ENCODE results near the gene TMEM38A.
"Not testable (repeated sequence)": the region's sequence is repeated elsewhere in the genome, so short reads cannot be mapped to it uniquely, and the experiment has no call there.

TMEM38A gene

GRCh38 chr19:16638666-16639065 lies 22.3 kb upstream of the TMEM38A start:
- DNase-seq = no peak

- no peak for DNase-seq
These were observed 20.0 kb upstream of the TMEM38A start for GRCh38 chr19:16640951-16641350.

GRCh38 chr19:16641695-16642094 lies 19.2 kb upstream of the TMEM38A start:
- DNase-seq = no peak

GRCh38 chr19:16645140-16645539 lies 15.8 kb upstream of the TMEM38A start:
- no peak for DNase-seq

GRCh38 chr19:16649734-16650133 lies 11.2 kb upstream of the TMEM38A start:
- no peak for DNase-seq

GRCh38 chr19:16650821-16651220 lies 10.1 kb upstream of the TMEM38A start:
- DNase-seq = no peak

- not testable (repeated sequence) for DNase-seq
These were observed 9.3 kb upstream of the TMEM38A start for GRCh38 chr19:16651421-16652188.

- no peak for DNase-seq
These were observed 8.1 kb upstream of the TMEM38A start for GRCh38 chr19:16652854-16653253.

- DNase-seq = no peak
These were observed 6.8 kb upstream of the TMEM38A start for GRCh38 chr19:16654140-16654539.

GRCh38 chr19:16654627-16655026 lies 6.3 kb upstream of the TMEM38A start:
- no peak for DNase-seq

- DNase-seq = no peak
These were observed 5.2 kb upstream of the TMEM38A start for GRCh38 chr19:16655727-16656126.

- no peak for DNase-seq
These were observed 3.6 kb upstream of the TMEM38A start for GRCh38 chr19:16657384-16657783.

- no peak for DNase-seq
These were observed 1.5 kb upstream of the TMEM38A start for GRCh38 chr19:16659464-16659831.

GRCh38 chr19:16659832-16660708 lies 869 bp upstream of the TMEM38A start, which contains the start of gene SMIM7:
Gene SMIM7, minus strand, starts transcription at chr19:16660144. Its CDS starts 34 bp downstream, at chr19:16660110.
- DNase-seq = peak; percentile 98

- peak; percentile 34 for DNase-seq
These were observed 618 bp downstream of the TMEM38A start for GRCh38 chr19:16661480-16662034.

- no peak for DNase-seq
These were observed 7.2 kb downstream of the TMEM38A start for GRCh38 chr19:16668176-16668575.

GRCh38 chr19:16668702-16669101 lies 7.8 kb downstream of the TMEM38A start:
- DNase-seq = not testable (repeated sequence)

GRCh38 chr19:16670291-16670690 lies 9.4 kb downstream of the TMEM38A start:
- no peak for DNase-seq

- no peak for DNase-seq
These were observed 10.8 kb downstream of the TMEM38A start for GRCh38 chr19:16671652-16672274.

GRCh38 chr19:16673231-16673630 lies 12.3 kb downstream of the TMEM38A start:
- DNase-seq = no peak

- not testable (repeated sequence) for DNase-seq
These were observed 12.9 kb downstream of the TMEM38A start for GRCh38 chr19:16673839-16674238.

GRCh38 chr19:16676101-16676798 lies 15.3 kb downstream of the TMEM38A start:
- DNase-seq = no peak

GRCh38 chr19:16677055-16677454 lies 16.1 kb downstream of the TMEM38A start:
- DNase-seq = no peak

Data from NCI-H1105 (cell line).